NCI-H2029 (cell line): ENCODE data around the gene ANKDD1B.
"Not testable (repeated sequence)": the region's sequence is repeated elsewhere in the genome, so short reads cannot be mapped to it uniquely, and the experiment has no call there.

ENCODE experiments used
- DNase-seq: peaks from one replicate; lab custom pipeline; 2025; lab: John Stamatoyannopoulos, UW

The ANKDD1B gene

DNA sequence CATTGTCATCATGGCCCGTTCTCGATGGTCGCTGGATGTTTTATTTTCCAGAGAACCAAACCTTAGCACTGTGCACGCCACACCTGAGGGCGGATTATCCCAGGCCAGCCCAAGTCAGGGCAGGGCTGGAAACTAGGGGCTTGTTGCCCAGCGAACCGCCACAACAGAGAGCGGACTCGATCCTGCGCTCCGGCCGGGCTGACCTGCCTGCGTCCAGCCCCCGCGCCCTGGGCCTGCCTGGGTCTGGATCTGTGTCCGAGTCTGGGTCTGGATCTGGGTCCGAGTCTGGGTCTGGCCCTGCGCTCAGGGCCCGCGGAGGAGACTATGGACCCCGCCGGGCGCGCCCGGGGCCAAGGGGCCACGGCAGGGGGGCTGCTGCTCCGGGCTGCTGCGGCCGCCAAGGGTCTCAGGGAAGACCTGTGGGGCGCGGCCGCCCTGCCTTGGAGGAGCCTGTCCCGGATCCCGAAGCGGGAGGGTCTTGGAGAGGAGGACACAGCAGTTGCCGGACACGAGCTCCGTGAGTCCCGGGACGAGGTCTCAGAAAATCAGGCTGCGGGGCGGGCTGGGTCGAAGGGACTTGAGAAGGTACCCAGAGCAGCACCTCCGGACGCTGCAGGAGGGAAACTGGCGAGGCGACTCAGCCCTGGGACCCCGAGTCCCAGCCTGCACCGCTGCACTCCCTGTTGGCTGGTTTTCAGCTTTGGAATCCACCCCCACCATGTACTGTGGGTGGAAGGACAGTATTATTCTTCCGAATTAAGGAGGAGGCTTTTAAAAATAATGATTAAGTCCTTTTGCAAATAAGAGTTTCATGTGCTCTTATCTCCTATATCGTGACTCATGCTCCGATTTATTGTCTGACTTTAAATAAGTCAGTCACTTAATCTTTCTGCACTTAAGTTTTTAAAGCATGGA is at the start of gene ANKDD1B:
Gene ANKDD1B, plus strand, starts transcription at position 143 of the 915 bp plus-strand sequence. Its CDS starts 182 bp downstream, at position 325.
- no peak for DNase-seq

DNA sequence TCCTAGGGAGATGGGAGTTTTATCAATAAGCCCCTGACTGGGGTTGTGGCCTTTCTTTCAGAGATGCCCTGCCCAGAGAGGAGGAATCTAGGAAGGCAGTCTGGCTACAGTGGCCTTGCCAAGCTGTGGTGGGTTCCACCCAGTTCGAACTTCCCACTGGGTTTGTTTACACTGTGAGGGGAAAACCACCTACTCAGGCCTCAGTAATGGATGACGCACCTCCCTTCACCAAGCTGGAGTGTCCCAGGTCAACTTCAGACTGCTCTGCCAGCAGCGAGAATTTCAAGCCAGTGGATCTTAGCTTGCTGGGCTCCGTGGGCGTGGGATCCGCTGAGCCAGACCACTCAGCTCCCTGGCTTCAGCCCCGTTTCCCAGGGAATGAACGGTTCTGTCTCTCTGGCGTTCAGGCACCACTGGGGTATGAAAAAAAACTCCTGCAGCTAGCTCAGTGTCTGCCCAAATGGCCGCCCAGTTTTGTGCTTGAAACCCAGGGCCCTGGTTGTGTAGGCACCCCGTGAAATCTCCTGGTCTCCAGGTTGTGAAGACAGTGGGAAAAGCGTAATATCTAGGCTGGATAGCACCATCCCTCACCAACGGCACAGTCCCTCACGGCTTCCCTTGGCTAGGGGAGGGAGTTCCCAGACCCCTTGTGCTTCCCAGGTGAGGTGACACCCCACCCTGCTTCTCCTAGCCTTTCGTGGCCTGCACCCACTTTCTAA is 45.1 kb upstream of the ANKDD1B start:
- not testable (repeated sequence) for DNase-seq

DNA sequence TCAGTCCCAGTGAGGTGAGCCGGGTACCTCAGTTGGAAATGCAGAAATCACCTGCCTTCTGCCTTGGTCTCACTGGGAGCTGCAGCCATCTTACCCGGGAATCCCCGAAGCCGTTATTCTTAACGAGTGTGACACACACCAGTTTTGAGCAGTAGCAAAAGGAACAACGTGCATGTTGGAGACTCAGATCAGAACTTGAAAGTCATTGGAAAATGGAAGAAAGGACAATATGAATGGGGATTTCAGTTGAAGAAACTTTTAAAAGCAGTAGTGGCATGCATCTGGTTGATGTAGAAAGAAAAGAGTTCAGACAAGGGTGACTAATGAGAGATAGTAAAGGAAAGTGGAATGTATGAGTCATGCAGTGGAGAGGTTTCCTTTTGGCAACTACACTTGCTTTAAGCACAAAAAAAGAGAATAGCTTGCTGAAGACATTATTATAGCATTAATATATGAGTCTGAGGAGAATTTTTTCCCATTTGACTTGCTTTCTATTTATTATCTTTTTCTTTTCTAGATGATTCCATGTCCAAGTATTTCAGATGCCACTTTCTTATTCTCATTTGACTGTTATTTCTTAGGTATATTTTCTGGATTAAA is 44.4 kb upstream of the ANKDD1B start:
- peak; percentile 2 for DNase-seq

DNA sequence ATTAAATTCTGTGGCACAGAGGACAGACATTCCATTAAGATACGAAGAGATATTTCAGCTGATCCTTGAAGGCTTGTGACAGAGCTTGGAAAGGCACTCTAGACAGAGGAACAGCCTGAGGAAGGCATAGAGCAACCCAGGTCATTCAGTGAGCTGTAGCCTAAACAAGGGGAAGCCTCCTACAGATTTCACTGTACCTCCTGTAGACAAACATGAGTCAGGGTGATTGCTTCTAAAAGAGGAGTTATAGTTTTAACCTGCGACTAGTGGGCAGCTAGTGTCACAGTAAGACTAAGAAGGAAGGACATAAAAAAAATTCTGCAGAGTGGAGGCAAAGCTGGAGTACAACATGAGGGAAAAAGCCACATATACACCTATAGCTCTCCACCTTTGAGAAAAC is 43.5 kb upstream of the ANKDD1B start:
- no peak for DNase-seq

DNA sequence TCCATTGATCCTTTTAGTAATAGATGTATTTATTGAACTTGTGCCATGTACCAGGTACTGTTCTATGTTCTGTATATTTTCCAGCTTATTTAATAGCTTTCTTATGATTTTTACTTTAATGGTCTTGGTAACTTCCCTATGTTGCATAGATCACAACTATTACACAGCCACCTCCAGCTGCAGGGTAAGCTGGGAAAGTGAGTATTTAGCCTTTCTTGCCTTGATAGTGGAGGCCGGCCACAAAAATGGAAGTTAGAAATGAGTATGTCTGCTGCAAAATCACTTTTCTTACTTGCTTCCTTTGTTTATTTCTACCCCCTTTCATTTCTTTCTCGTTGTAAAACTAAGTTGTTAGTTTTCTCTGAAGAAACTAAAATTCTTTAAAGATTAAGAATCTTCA is 43.1 kb upstream of the ANKDD1B start:
- DNase-seq = no peak

DNA sequence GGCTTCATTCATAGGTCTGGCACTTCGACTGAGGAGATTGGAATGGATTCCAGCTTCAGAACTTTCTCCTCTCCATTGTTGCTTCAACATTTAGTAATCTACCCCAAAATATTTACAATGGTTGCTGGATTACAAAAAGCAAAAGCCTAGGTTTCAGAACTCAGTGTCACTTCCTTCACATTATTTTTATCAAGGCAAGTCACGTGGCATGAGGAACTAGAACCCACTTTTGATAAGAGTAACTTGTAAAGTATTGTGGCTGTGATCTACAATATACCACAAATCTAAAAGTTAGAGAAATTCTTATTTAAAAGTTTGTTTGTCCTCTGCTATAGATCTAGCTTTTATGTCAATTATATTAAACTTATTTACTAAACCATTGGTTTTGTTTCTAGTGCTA is 39.7 kb upstream of the ANKDD1B start:
- no peak for DNase-seq

DNA sequence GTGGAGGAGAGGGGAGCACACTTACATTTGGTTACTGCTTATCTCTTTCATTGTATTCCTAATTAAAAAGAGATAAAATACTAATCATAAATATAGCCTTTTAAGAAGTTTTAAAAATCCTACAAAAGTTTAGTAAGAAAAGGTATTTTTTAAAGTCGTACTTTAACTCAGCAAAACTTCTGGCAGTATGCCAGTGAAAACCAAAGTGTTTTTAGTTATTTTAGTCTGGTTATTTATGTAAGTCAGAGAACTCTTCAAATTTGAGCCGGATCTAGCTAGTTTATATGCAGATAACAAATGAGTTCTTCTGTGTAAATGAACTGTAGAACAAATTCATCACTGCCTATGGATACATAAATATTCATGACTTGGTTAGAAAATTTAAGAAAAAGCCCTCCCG is 36.5 kb upstream of the ANKDD1B start:
- DNase-seq = no peak

DNA sequence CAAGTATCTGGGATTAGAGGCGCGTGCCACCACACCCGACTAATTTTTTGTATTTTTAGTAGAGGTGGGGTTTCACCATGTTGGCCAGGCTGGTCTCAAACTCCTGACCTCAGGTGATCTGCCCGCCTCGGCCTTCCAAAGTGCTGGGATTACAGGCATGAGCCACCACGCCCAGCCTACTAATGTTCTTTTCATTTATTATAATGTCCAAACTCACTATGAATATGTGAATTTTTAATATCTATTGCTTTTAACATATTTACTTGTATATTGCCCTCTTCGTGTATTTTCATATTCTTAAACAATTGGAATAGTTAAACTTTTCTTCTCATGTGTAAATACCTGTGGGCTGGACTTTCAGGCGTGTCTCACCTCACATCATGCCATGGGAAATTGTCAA is 33.0 kb upstream of the ANKDD1B start:
- DNase-seq = not testable (repeated sequence)

DNA sequence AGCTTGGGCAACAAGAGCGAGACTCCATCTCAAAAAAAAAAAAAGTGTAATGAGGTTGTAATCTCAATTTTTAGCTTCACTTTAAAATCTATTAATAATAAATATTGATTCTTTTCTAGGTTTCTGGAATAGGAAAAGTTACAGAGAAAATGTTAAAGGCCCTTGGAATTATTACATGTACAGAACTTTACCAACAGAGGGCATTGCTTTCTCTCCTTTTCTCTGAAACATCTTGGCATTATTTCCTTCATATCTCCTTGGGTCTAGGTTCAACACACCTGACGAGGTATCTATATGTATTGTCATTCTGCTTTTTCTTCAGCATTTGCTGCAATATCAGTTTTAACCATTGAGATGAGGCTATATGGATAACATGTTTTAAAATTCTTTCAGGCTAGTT is 26.6 kb upstream of the ANKDD1B start:
- no peak for DNase-seq

DNA sequence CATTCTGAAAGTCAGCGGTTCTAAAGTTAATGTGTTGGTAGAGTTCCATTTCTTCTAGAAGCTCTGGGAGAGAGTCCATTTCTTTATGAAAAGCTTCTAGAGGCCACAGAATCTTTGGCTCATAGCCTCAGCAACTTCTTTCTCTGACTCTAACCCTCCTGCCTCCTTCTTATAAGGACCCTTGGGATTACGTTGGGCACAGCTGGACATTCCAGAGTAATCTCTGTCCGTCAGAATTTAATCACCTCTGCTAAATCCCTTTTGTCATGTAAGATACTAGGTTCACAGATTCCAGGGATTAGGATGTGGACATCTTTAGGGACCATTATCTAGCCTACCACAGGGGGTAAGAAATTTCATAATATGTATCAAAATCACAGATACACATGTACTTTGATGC is 22.6 kb upstream of the ANKDD1B start:
- no peak for DNase-seq

DNA sequence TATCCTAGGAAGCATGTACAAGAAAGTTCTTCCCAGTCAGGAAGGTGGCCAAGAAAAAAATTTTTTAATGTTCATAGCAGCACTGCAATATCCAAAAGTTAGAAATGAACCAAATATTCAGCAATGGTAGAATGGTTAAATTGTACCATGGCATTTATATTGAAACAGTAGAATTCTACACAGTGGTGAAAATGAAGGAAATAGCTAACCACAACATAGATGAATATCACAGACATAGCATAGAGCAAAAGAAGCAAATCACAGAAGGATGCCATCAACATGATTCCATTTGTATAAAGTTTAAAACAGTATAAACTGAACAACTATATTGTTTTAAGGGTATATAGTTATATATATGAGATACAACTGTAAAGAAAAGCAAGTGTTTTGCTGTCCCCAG is 10.7 kb upstream of the ANKDD1B start:
- DNase-seq = no peak

DNA sequence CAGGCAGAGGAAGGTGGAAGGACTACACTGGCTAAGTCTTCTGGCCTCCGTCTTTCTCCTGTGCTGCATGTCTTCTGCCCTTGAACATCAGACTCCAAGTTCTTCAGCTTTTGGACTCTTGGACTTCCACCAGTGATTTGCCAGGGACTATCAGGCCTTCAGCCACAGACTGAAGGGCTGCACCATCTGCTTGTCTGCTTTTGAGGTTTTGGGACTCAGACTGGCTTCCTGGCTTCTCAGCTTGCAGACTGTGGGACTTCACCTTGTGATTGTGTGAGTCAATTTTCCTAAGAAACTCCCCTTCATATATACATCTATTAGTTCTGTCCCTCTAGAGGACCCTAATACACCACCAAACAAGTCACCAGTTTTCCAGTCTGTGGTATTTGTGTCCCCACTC is 9.7 kb upstream of the ANKDD1B start:
- no peak for DNase-seq

DNA sequence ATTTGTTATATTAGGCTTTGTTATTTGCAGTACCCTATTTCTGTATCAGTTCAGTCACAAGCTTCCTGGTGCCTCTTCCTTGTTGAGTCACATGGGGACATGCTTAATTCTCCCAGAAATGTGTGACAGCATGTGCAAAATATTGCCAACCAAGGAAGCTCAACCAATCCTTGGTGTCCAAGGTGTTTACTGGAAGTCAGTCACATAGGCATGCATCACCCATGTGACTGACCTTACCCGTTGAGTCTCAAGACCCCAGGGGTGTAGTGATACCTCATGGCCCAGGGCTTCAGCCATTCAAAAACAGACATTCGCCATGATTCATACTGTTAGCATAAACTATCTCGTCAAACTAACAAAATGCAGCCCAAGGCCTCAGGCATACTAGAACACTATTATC is 9.3 kb upstream of the ANKDD1B start:
- no peak for DNase-seq

DNA sequence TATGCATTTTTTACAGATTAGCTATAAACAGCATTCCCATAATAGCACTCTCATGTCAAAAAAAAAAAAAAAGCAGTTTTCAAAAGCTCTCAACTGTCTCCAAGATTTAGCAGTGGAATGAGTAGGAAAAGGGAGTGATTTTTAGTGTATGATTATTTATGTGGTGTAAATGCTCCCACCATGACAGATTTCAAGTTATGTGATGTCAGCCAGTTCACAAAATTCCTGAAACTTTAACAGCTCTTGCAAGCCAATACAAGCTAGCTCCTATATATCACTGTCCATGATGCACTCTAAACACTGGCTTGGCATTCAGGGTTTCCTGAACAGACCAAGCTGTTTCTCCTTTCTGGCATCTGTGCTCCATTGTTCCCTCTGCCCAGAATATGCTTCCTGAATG is 7.9 kb upstream of the ANKDD1B start:
- no peak for DNase-seq

DNA sequence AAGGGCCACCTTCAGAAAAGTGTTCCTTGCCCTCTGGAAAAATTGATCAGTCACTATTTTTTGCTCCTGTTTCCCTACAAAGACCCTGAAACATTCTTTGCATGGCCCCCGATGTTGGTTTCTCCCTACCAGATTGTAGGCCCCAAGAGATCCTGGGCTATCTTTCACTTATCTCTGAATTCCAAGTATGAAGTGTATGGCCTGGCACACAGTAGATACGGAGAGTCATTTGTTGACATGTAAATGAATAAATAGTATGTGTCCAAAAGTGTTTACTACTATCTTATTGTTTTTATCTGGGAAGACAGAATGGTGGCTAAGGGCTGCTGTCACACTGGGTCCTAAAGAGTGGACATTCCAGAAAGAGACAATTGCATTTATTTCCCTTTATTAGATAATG is 7.4 kb upstream of the ANKDD1B start:
- no peak for DNase-seq

DNA sequence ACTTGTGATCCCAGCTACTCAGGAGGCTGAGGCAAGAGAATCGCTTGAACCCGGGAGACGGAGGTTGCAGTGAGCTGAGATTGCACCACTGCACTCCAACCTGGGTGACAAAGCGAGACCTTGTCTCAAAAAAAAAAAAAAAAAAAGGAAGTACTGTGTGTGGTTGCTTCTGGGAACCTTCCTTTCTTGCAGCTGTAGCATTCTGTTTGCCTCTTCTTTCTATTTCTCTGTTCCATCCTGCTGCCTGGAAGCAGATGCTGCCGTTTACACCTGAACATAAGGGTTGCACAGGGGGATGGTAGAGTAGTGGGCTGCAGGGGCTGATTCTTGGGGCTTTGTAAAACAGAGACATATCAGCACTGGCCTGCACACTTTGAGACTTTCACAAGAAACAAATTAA is 3.9 kb upstream of the ANKDD1B start:
- not testable (repeated sequence) for DNase-seq

DNA sequence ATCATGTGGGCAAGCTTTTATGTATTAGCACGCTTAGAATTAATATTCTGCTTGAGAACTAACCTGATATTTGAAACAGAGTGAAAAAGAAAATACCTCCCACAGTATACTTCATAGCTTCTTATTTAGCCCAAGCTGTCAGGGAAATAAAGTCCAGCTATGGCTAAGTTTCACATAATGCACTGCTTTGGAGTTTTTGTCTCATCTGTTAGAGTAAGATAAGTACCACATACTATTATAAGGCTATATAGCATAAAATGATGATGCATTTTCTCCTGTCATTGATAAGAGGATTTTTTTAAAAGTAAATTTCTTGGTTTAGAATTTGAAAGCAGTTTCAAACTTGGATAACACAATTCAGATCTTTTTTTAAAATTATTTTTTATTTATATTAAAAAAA is 2.4 kb upstream of the ANKDD1B start:
- no peak for DNase-seq

DNA sequence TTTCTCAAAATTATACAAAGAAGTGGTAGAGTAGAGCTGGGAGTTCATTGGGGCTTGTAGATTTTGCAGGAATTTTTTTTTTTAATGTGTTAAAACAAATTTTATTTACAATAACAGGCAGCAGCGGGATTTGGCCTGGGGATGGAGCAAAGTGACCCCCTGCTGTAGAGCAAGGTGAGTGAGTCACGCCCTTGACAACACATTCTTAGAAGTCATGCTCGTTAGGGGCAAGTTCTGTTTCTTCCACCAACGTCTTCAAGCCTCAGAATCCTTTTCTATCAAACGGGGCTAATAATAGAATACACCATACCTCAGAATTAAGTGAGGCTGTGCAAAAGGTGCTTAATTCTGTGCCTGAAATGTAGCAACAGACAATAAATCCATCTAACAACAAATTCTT is 1.1 kb upstream of the ANKDD1B start:
- DNase-seq = no peak

DNA sequence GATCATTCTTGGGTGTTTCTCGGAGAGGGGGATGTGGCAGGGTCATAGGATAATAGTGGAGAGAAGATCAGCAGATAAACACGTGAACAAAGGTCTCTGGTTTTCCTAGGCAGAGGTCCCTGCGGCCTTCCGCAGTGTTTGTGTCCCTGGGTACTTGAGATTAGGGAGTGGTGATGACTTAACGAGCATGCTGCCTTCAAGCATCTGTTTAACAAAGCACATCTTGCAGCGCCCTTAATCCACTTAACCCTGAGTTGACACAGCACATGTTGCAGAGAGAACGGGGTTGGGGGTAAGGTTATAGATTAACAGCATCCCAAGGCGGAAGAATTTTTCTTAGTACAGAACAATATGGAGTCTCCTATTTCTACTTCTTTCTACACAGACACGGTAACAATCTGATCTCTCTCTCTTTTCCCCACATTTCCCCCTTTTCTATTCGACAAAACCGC is 368 bp upstream of the ANKDD1B start:
- peak; percentile 23 for DNase-seq

DNA sequence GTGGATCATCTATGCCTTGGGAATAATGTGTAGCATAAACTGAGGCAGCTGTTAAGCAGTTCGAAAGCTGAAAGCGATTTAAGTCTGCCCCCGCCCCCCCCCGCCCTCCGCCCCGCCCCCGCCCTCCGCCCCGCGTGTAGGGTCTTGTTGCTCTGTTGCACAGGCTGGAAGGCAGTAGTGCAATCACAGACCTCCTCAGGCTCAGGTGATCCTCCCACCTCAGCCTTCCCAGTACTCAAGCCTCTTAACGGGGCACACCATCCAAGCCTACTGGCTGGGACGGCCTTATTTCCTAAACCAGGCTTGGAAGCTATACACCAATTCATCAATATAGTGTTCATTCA is 945 bp downstream of the ANKDD1B start:
- no peak for DNase-seq

DNA sequence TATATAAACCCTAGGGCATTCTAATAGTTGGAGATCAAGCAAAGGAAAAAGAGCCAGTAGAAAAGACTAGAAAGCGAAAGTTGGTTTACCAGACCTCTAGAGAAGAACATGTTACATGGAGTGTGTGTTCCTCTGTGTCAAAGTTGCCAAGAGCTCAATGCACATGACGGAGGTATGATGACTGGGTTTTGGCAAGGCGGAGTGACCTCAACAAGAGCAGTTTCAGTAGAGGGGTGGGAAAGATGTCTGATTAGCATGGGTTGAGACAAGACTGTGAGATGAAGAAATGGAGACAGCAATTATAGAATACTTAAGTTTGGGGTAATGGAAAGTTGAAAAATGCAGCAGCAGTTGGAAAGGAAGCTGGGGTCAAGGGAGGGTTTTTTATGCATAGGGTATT is 1.6 kb downstream of the ANKDD1B start:
- no peak for DNase-seq

DNA sequence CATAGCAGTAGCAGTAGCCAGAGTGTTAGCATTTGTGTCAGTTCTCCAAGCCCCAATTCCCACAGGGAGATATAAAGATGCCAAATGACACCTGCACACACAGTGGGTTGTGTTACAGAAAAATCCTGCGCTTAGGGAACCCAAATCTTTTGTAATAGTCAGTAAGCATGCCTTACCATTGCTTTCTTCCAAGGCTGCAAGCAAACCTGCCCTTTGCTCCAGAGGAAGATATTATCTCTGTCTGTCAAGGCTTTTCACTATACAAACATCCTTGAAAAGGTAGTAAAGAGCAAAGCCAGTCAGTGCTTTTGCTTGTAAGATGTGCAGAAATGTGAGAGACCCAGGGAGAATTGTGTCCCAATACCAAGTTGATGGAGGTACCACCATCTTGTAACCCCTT is 2.9 kb downstream of the ANKDD1B start:
- DNase-seq = no peak

DNA sequence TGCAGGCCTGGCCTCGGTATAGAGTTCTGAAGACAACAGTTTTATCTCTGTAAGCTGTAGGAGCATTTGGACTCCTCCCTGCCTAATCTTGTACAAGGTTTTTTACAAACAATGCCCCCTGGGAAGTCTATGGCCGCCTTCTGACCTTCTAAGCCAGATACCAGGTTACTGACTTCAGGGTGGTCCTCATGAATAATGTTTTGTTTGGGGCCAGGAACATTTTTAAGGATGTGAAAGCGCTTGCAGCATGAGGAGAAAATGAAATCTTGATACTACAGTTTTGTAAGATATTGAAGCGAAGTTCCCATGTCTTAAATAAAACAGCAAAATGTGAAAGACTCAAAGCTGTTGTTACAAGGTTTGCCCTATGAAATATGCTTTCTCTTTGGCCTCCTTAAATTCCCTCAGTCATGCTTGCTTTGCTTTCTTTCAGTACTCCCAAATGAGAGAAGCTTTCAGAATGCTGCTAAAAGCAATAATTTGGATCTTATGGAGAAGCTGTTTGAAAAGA is 5.2 kb downstream of the ANKDD1B start:
- DNase-seq = no peak
